H7 (cell line): ENCODE measurements around the gene SYT1. TPM values are rescaled to one million over a fixed set of nuclear protein-coding genes. Genes with fewer than 3 reads are reported as not detected.

Experiments
- DNase-seq: peaks from one replicate; pipeline ENCODE4 v3.0.0; 2012
- H3K27me3 ChIP-seq: 2 replicates; pipeline ENCODE4 v1.6.0; 2011; ENCODE audit warnings: mild to moderate bottlenecking, low read length; ENCODE audit not compliant: control insufficient read depth, insufficient read depth
- H3K36me3 ChIP-seq: replicated peaks from 2 replicates; pipeline ENCODE4 v1.5.1; 2011; ENCODE audit warnings: low read length; ENCODE audit not compliant: control insufficient read depth, insufficient read depth
- H3K4me3 ChIP-seq: 2 replicates; pipeline ENCODE4 v1.5.1; 2011; ENCODE audit warnings: low read depth, mild to moderate bottlenecking, control low read depth, low read length, moderate library complexity; ENCODE audit not compliant: insufficient read depth
- total RNA-seq: library from RNA; depleted of rRNA; stranded (reverse); fragments of >200 nt; shearing (Covaris generic); gene quantifications from 2 replicates; pipeline ENCODE4 v1.2.3, GENCODE V29; 2014

SYT1 gene
- total RNA-seq, 1 experiment from 2014 or later, result 11.7 TPM

- Histone ChIP-seq H3K27me3 (no peaks in the 10 kb centered on the region), H3K4me3 (no peak overlapping the region), H3K36me3 (no peaks in the 10 kb centered on the region)
- no peak for DNase-seq
Measured at GRCh38 chr12:79128956-79129355, 264.4 kb downstream of the SYT1 start.

- no peak for DNase-seq
- Histone ChIP-seq H3K27me3 (no peaks in the 10 kb centered on the region), H3K36me3 (no peaks in the 10 kb centered on the region; the same call in 1 of the 2 replicates), H3K4me3 (no peak overlapping the region)
Measured at GRCh38 chr12:79138872-79139271, 274.3 kb downstream of the SYT1 start.

GRCh38 chr12:79140711-79141110 lies 276.1 kb downstream of the SYT1 start:
- no peak for DNase-seq
- Histone ChIP-seq H3K36me3 (no peaks in the 10 kb centered on the region; the same call in 1 of the 2 replicates), H3K4me3 (no peak overlapping the region), H3K27me3 (no peaks in the 10 kb centered on the region)

DNA sequence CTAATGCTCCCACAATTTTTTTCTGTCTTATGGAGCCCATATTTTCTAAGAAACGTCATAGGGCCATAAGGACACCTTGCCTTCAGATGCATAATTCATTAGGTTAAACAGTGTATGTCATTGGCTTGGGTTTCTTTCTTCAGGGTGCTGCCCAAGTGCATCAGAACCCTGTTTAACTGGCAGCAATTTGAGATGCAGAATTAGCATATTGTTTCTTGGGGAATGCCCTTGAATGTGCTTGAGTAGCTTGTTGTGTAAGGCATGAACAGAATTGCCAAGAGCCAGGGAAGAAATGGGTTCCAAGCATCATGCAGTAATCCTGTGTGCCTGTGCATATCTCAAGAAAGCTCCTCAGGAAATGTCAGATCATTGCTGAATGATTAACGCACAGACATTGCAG lies 277.2 kb downstream of the SYT1 start:
- Histone ChIP-seq H3K27me3 (no peaks in the 10 kb centered on the region), H3K4me3 (no peak overlapping the region), H3K36me3 (no peaks in the 10 kb centered on the region; the same call in 1 of the 2 replicates)
- DNase-seq, result no peak

DNA sequence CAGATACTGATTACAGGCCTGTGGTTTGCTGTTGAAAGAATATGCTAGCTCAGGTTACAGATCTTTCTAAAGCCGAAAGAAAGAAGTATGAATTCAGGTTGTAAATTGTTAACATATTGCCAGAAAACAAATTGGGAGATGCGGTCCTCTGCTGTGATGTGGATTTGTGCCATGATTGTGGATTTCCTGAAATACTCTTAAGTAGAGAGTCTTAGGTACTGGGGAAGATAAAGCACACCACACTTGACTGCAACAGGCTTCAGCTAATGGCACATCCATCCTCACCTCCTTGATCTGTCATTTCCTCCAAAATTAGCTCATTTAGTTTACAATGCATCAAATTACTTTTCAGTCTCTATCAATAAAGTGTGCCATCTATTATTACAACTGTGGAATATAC lies 279.2 kb downstream of the SYT1 start:
- no peaks in the 10 kb centered on the region; the same call in 1 of the 2 replicates for H3K36me3 ChIP-seq
- H3K27me3 ChIP-seq, result no peaks in the 10 kb centered on the region
- H3K4me3 ChIP-seq, result no peak overlapping the region
- no peak for DNase-seq

DNA sequence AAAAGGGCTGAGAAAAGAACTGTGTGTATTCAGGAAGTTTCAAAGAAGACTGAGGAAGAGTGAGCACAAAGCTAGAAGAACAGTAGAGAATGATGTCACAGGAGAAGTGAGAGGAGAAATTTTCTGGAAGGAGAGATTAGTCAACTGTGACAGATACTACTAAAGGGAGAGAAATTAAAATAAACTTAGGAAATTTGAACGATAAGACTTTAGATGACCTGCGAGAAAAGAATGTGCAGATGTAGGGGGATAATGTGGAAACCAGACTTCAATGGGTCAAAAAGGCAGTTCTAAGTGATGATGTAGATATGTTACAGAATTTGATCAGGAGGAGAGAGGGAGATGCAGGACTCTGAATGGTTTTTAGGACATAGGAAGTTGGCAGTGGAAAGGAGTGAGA lies 287.4 kb downstream of the SYT1 start:
- Histone ChIP-seq H3K4me3 (no peak overlapping the region), H3K27me3 (no peaks in the 10 kb centered on the region), H3K36me3 (no peaks in the 10 kb centered on the region)
- DNase-seq, result no peak

GRCh38 chr12:79155683-79156082 lies 291.1 kb downstream of the SYT1 start:
- DNase-seq, result no peak
- no peaks in the 10 kb centered on the region for H3K27me3 ChIP-seq
- H3K36me3 ChIP-seq, result no peaks in the 10 kb centered on the region
- no peak overlapping the region for H3K4me3 ChIP-seq

DNA sequence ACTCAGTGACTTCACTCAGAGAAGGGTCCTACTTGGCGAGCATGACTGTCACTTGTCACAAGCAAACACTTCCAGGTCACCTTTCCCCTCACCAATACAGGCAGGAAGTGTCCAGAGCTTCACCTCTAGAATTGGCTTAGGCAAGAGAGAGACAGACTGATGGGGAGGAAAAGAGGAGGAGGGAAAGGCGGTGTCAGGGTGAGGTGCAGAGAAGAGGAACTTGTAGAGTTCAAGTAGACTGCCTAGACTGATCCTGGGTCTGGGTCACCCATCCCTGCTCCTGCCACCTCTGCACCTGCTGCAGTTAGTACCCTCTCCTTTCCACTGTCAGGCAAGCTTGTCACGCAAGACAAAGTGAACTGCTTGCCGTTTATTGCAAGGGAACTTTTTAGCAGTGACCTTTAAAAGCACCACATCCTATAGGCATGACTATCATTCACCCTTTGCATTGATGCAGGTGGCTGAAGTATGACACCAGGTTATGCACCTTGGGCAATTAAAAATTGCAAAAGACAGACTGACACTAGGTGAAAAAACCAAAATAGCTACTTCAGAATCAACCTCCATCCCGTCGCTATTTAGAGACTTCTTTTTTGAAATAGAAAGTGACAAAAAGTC lies 292.4 kb downstream of the SYT1 start:
- no peak overlapping the region for H3K4me3 ChIP-seq
- no peaks in the 10 kb centered on the region for H3K27me3 ChIP-seq
- no peaks in the 10 kb centered on the region for H3K36me3 ChIP-seq
- DNase-seq, result no peak

DNA sequence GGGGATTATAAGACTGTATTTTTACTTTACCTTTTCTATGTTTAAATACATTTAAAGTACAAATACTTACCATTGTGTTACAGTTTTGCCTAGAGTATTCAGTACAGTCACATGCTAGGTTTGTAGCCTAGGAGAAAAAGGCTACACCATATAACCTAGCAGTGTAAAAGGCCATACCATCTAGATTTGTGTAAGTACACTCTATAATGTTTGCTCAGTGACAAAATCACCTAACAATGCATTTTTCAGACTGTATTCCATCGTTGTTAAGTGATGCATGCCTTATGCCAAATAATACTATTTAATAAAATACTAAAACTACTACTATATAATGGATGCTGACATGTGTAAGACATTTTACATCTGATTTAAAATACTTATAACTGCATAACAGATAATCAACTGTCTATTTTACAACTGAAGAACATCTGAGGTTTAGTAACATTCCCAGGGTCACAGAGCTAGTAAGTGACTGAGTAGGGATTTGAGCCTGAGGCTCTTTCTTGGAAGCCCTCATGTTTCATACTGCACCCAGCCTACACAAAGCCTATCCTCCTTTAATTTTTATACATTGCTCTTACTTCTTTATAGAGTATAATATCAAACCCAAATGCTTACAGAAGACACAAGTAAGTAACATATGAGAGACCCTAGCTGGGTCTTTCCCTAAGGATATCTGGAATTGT lies 296.8 kb downstream of the SYT1 start:
- no peaks in the 10 kb centered on the region for H3K27me3 ChIP-seq
- no peaks in the 10 kb centered on the region for H3K36me3 ChIP-seq
- H3K4me3 ChIP-seq, result no peak overlapping the region
- DNase-seq, result no peak

- DNase-seq, result no peak
- H3K27me3 ChIP-seq, result no peaks in the 10 kb centered on the region
- no peak overlapping the region for H3K4me3 ChIP-seq
- H3K36me3 ChIP-seq, result no peaks in the 10 kb centered on the region
Measured at GRCh38 chr12:79162147-79162772, 297.7 kb downstream of the SYT1 start.

- no peak for DNase-seq
- Histone ChIP-seq H3K27me3 (no peaks in the 10 kb centered on the region), H3K36me3 (no peaks in the 10 kb centered on the region)
Measured at GRCh38 chr12:79162948-79163347, 298.4 kb downstream of the SYT1 start.

DNA sequence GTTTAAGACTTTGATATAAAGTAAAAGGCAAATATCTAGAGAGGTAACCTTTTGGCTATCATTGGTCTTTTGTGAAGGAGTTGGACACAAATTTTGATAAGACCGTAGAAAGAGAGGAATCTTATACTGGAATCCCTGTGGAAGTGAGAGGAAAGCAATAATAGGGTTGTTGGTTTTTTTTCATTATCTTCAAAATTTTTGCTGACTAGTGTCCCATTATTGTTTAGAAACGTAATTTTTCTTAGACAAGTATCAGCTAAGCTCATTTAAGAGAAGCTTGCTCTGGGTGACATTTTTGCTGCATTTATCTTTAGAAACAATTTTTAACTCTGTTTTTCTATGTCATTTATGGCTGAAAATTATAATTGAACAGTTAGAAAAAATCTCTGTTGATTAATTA lies 300.3 kb downstream of the SYT1 start:
- H3K36me3 ChIP-seq, result no peaks in the 10 kb centered on the region
- DNase-seq, result no peak
- no peak overlapping the region for H3K4me3 ChIP-seq
- no peaks in the 10 kb centered on the region for H3K27me3 ChIP-seq

More at GRCh38 chr12:79162948-79163347, 298.4 kb downstream of the SYT1 start:
- no peak overlapping the region for H3K4me3 ChIP-seq

DNA sequence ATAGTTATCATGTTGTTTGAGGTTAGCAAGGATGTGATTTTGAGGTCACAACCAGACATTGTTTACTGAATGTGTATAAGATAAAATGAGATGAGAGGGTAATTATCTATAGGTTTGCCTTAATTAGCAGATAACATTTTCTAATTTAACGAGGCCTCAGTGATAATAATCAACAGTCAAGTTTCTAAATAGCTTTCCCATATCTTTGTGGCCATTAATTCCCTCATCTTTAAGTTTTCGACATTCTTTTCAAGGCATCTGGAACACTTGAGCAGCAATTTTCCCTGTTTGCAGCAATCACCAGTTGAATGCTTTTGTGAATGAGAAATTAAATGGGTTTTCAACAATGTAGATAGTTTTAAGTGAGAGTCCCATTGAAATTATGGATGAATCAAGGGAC lies 304.1 kb downstream of the SYT1 start:
- H3K27me3 ChIP-seq, result no peaks in the 10 kb centered on the region
- DNase-seq, result no peak
- no peaks in the 10 kb centered on the region for H3K36me3 ChIP-seq
- H3K4me3 ChIP-seq, result no peak overlapping the region

- Histone ChIP-seq H3K27me3 (no peaks in the 10 kb centered on the region), H3K4me3 (no peak overlapping the region), H3K36me3 (no peaks in the 10 kb centered on the region)
- DNase-seq, result no peak
Measured at GRCh38 chr12:79174626-79175025, 310.1 kb downstream of the SYT1 start.

DNA sequence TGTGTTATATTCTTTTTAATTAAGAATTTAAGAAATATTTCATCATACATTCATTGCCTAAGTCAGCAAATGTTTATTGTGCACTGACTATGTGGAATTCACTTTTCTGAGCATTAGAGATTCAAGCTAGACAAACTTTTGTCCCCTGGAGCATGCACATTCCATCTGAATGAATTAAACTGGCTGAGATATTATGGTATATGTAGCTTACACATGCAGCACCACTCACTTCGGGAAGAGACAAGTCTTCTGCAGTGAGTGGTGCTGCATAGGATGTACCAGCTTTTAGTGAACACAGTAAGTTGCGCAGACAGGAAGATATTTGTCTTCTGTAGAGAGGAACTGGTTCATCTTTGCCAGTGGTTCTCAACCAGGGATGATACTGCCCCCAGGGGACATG lies 318.4 kb downstream of the SYT1 start:
- DNase-seq, result no peak
- Histone ChIP-seq H3K27me3 (no peaks in the 10 kb centered on the region), H3K36me3 (no peaks in the 10 kb centered on the region), H3K4me3 (no peak overlapping the region)
